HG02623 (cell line): ENCODE measurements around the gene PAX6.

ENCODE experiments used
- ATAC-seq: cut with Tn5 transposase; IDR thresholded peaks from one replicate; pipeline ENCODE4 v1.9.1; 2021; ENCODE audit warnings: moderate library complexity; ENCODE audit not compliant: unreplicated experiment

The PAX6 gene

GRCh38 chr11:31798554-31799434 lies 12.3 kb downstream of the PAX6 start:
- no peak for ATAC-seq

GRCh38 chr11:31798057-31798553 lies 13.0 kb downstream of the PAX6 start:
- ATAC-seq = no peak

GRCh38 chr11:31797190-31798056 lies 13.7 kb downstream of the PAX6 start:
- no peak for ATAC-seq

- ATAC-seq = no peak
Observed at GRCh38 chr11:31796499-31797189, 14.5 kb downstream of the PAX6 start.

GRCh38 chr11:31795706-31796498 lies 15.2 kb downstream of the PAX6 start:
- ATAC-seq = no peak

- ATAC-seq = no peak
Observed at GRCh38 chr11:31794548-31794947, 16.6 kb downstream of the PAX6 start.

- ATAC-seq = no peak
Observed at GRCh38 chr11:31793264-31793663, 17.9 kb downstream of the PAX6 start.

- ATAC-seq = no peak
Observed at GRCh38 chr11:31792456-31792855, 18.7 kb downstream of the PAX6 start.

GRCh38 chr11:31792036-31792435 lies 19.1 kb downstream of the PAX6 start:
- no peak for ATAC-seq

- ATAC-seq = no peak
Observed at GRCh38 chr11:31790649-31791048, 20.5 kb downstream of the PAX6 start.

- no peak for ATAC-seq
Observed at GRCh38 chr11:31788085-31788484, 23.0 kb downstream of the PAX6 start.

GRCh38 chr11:31786996-31787685 lies 24.0 kb downstream of the PAX6 start:
- no peak for ATAC-seq

- ATAC-seq = no peak
Observed at GRCh38 chr11:31784611-31785010, 26.5 kb downstream of the PAX6 start.

GRCh38 chr11:31783252-31783651 lies 27.9 kb downstream of the PAX6 start:
- no peak for ATAC-seq

GRCh38 chr11:31782257-31782656 lies 28.9 kb downstream of the PAX6 start:
- no peak for ATAC-seq

GRCh38 chr11:31780480-31780971 lies 30.6 kb downstream of the PAX6 start:
- no peak for ATAC-seq

- ATAC-seq = no peak
Observed at GRCh38 chr11:31780078-31780477, 31.0 kb downstream of the PAX6 start.

GRCh38 chr11:31779374-31779791 lies 31.7 kb downstream of the PAX6 start:
- ATAC-seq = no peak

GRCh38 chr11:31772412-31772811 lies 38.7 kb downstream of the PAX6 start:
- no peak for ATAC-seq
